ENCODE measurements around the gene TAS2R14.

The TAS2R14 gene

GRCh38 chr12:10941916-10942607 is 3.0 kb upstream of the TAS2R14 start:
- TF ChIP-seq CTCF (IDR thresholded peaks at IDR 0.05; ENCODE audit: borderline replicate concordance, extremely low read depth, low read length, poor library complexity, severe bottlenecking): no peak
- TF ChIP-seq EZH2 (IDR thresholded peaks at IDR 0.05; ENCODE audit: borderline replicate concordance, low read depth, low read length, severe bottlenecking): no peak
- ATAC-seq (ENCODE audit: insufficient read depth, low read depth) (peak; percentile 89), DNase-seq (peak; percentile 63)
- Histone ChIP-seq H3K79me2 (ENCODE audit: insufficient read depth, low read length) (no peaks in the 10 kb centered on the region; the same call in 1 of the 2 replicates), H2AFZ (ENCODE audit: low read depth, low read length) (no peak overlapping the region), H3K4me2 (ENCODE audit: insufficient read depth, low read length) (no peak overlapping the region), H3K27me3 (ENCODE audit: insufficient read depth, low read length, poor library complexity) (no peaks in the 10 kb centered on the region), H4K20me1 (ENCODE audit: insufficient read depth, low read length) (peaks cover 15% of the 10 kb centered on the region), H3K9ac (ENCODE audit: low read depth, low read length) (no peak overlapping the region; the same call in 1 of the 2 replicates), H3K4me3 (ENCODE audit: low read depth in 1 of 2, low read length in 2 of 2) (no peak overlapping the region), H3K36me3 (ENCODE audit: insufficient read depth, low read length) (no peaks in the 10 kb centered on the region), H3K9me3 (ENCODE audit: insufficient read depth, low read length, severe bottlenecking) (peaks cover 3% of the 10 kb centered on the region), H3K27ac (ENCODE audit: low read length) (peak overlapping the region; percentile 63), H3K4me1 (ENCODE audit: insufficient read depth, low read length) (peaks cover 18% of the 10 kb centered on the region)

- H3K9ac ChIP-seq (ENCODE audit: low read depth, low read length): no peak overlapping the region
- peaks cover 15% of the 10 kb centered on the region for H4K20me1 ChIP-seq (ENCODE audit: insufficient read depth, low read length)
- no peak overlapping the region for H3K4me2 ChIP-seq (ENCODE audit: insufficient read depth, low read length)
- H3K27ac ChIP-seq (ENCODE audit: low read length): no peak overlapping the region
- no peaks in the 10 kb centered on the region; the same call in 1 of the 2 replicates for H3K79me2 ChIP-seq (ENCODE audit: insufficient read depth, low read length)
- no peaks in the 10 kb centered on the region for H3K36me3 ChIP-seq (ENCODE audit: insufficient read depth, low read length)
- H2AFZ ChIP-seq (ENCODE audit: low read depth, low read length): no peak overlapping the region
- no peaks in the 10 kb centered on the region for H3K27me3 ChIP-seq (ENCODE audit: insufficient read depth, low read length, poor library complexity)
- TF ChIP-seq CTCF (IDR thresholded peaks at IDR 0.05; ENCODE audit: borderline replicate concordance, extremely low read depth, low read length, poor library complexity, severe bottlenecking): no peak
- TF ChIP-seq EZH2 (IDR thresholded peaks at IDR 0.05; ENCODE audit: borderline replicate concordance, low read depth, low read length, severe bottlenecking): no peak
- H3K9me3 ChIP-seq (ENCODE audit: insufficient read depth, low read length, severe bottlenecking): no peaks in the 10 kb centered on the region
- ATAC-seq (ENCODE audit: insufficient read depth, low read depth): no peak
- DNase-seq: no peak
- H3K4me1 ChIP-seq (ENCODE audit: insufficient read depth, low read length): peaks cover 18% of the 10 kb centered on the region
- H3K4me3 ChIP-seq (ENCODE audit: low read depth in 1 of 2, low read length in 2 of 2): no peak overlapping the region
These were observed 2.3 kb upstream of the TAS2R14 start for GRCh38 chr12:10941369-10941768.

GRCh38 chr12:10940389-10940788 is 1.3 kb upstream of the TAS2R14 start:
- Histone ChIP-seq H4K20me1 (ENCODE audit: insufficient read depth, low read length) (peaks cover 15% of the 10 kb centered on the region), H3K4me3 (ENCODE audit: low read depth in 1 of 2, low read length in 2 of 2) (no peak overlapping the region), H3K9me3 (ENCODE audit: insufficient read depth, low read length, severe bottlenecking) (no peaks in the 10 kb centered on the region), H3K36me3 (ENCODE audit: insufficient read depth, low read length) (no peaks in the 10 kb centered on the region), H3K4me2 (ENCODE audit: insufficient read depth, low read length) (no peak overlapping the region), H3K4me1 (ENCODE audit: insufficient read depth, low read length) (peaks cover 18% of the 10 kb centered on the region), H2AFZ (ENCODE audit: low read depth, low read length) (no peak overlapping the region), H3K79me2 (ENCODE audit: insufficient read depth, low read length) (no peaks in the 10 kb centered on the region; the same call in 1 of the 2 replicates), H3K9ac (ENCODE audit: low read depth, low read length) (no peak overlapping the region), H3K27me3 (ENCODE audit: insufficient read depth, low read length, poor library complexity) (no peaks in the 10 kb centered on the region), H3K27ac (ENCODE audit: low read length) (no peak overlapping the region)
- DNase-seq (no peak), ATAC-seq (ENCODE audit: insufficient read depth, low read depth) (no peak)
- no peak for TF ChIP-seq CTCF (IDR thresholded peaks at IDR 0.05; ENCODE audit: borderline replicate concordance, extremely low read depth, low read length, poor library complexity, severe bottlenecking)
- TF ChIP-seq EZH2 (IDR thresholded peaks at IDR 0.05; ENCODE audit: borderline replicate concordance, low read depth, low read length, severe bottlenecking): no peak

Data from DND-41 (cell line).